HUES64 (cell line): ENCODE data around the gene CRABP1.

Experiments
- H3K27ac ChIP-seq: 2 replicates; pipeline ENCODE4 v1.7.0; 2013; ENCODE audit warnings: low read depth, low read length, inconsistent platforms
- H3K27me3 ChIP-seq: 2 replicates; pipeline ENCODE4 v1.6.1; 2013; ENCODE audit warnings: mild to moderate bottlenecking, low read length; ENCODE audit not compliant: insufficient read depth
- H3K36me3 ChIP-seq: 2 replicates; pipeline ENCODE4 v1.6.1; 2013; ENCODE audit warnings: mild to moderate bottlenecking, low read length; ENCODE audit not compliant: insufficient read depth
- H3K4me1 ChIP-seq: 2 replicates; pipeline ENCODE4 v1.6.1; 2013; ENCODE audit warnings: mild to moderate bottlenecking, low read length, moderate library complexity; ENCODE audit not compliant: insufficient read depth
- H3K4me3 ChIP-seq: 2 replicates; pipeline ENCODE4 v1.5.1; 2013; ENCODE audit warnings: mild to moderate bottlenecking, low read length, moderate library complexity
- H3K9ac ChIP-seq: 2 replicates; pipeline ENCODE4 v1.6.1; 2013; ENCODE audit warnings: mild to moderate bottlenecking, low read depth, low read length
- H3K9me3 ChIP-seq: 2 replicates; pipeline ENCODE4 v1.6.1; 2013; ENCODE audit warnings: low read depth, low read length; ENCODE audit not compliant: insufficient read depth
- WGBS: fragments of 150-250, 120-280 bp; methylation state at CpG from one replicate; pipeline ENCODE4 v1.1.7; 2013; ENCODE audit warnings: missing lambda C conversion rate; 5-methylcytosine and 5-hydroxymethylcytosine counted together

CRABP1 gene

GRCh38 chr15:78335985-78336384 is 4.2 kb upstream of the CRABP1 start:
- Histone ChIP-seq H3K27me3 (peaks cover 28% of the 10 kb centered on the region), H3K27ac (no peak overlapping the region), H3K9me3 (no peaks in the 10 kb centered on the region), H3K4me3 (no peak overlapping the region), H3K4me1 (peaks cover 13% of the 10 kb centered on the region; the same call in 1 of the 2 replicates), H3K9ac (no peak overlapping the region), H3K36me3 (no peaks in the 10 kb centered on the region)
- 94% methylated on average over 4 of the region's 4 CpGs for WGBS

DNA sequence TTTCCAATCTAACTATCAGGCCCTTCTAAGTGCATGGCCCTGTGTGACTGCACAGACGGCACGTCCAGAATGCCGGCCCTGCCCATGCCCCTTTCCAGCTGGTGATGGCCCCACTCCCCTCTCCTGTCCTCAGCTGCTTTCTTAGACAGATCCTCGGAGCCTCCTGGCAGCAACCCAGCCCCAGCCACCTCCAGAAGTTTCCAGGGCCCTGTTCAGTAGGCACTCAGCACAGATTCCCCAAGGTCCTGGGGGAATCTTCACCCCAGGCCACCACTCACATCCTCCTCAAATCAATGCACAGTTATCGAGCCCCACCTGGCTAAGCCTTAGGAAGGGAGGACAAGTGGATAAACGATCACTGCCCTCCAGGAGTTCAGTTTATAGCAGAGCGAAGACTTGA is 1.4 kb upstream of the CRABP1 start:
- no peaks in the 10 kb centered on the region for H3K9me3 ChIP-seq
- H3K4me1 ChIP-seq: peaks cover 15% of the 10 kb centered on the region; the same call in 1 of the 2 replicates
- H3K36me3 ChIP-seq: peaks cover 10% of the 10 kb centered on the region
- H3K9ac ChIP-seq: no peak overlapping the region
- no peak overlapping the region for H3K27ac ChIP-seq
- H3K4me3 ChIP-seq: no peak overlapping the region
- peaks cover 41% of the 10 kb centered on the region for H3K27me3 ChIP-seq
- 90% methylated on average over 7 of the region's 7 CpGs for WGBS

- 61% methylated on average over 17 of the region's 17 CpGs for WGBS
These were observed 594 bp upstream of the CRABP1 start for GRCh38 chr15:78339559-78339958.

GRCh38 chr15:78341057-78341987 is 1.2 kb downstream of the CRABP1 start:
- Histone ChIP-seq H3K36me3 (peaks cover 31% of the 10 kb centered on the region), H3K9ac (peak overlapping the region; percentile 57), H3K27me3 (peaks cover 41% of the 10 kb centered on the region), H3K9me3 (no peaks in the 10 kb centered on the region), H3K4me1 (peaks cover 15% of the 10 kb centered on the region; the same call in 1 of the 2 replicates), H3K27ac (no peak overlapping the region), H3K4me3 (peak overlapping the region; percentile 69)
- WGBS: 3% methylated on average over 53 of the region's 53 CpGs

More at GRCh38 chr15:78339559-78339958, 594 bp upstream of the CRABP1 start:
- peak overlapping the region; percentile 69 for H3K4me3 ChIP-seq
- peaks cover 41% of the 10 kb centered on the region for H3K27me3 ChIP-seq
- H3K9ac ChIP-seq: 0 out of 2 replicates have a peak overlapping the region, but pooled peaks have one; percentile 13
- no peaks in the 10 kb centered on the region for H3K9me3 ChIP-seq
- H3K27ac ChIP-seq: no peak overlapping the region
- peaks cover 15% of the 10 kb centered on the region; the same call in 1 of the 2 replicates for H3K4me1 ChIP-seq
- H3K36me3 ChIP-seq: peaks cover 16% of the 10 kb centered on the region

GRCh38 chr15:78342021-78342420 is 1.9 kb downstream of the CRABP1 start:
- WGBS: 52% methylated on average over 4 of the region's 5 CpGs

GRCh38 chr15:78343276-78344060 is 3.3 kb downstream of the CRABP1 start:
- H3K9ac ChIP-seq: no peak overlapping the region
- peaks cover 49% of the 10 kb centered on the region for H3K36me3 ChIP-seq
- peaks cover 20% of the 10 kb centered on the region; the same call in 1 of the 2 replicates for H3K4me1 ChIP-seq
- H3K4me3 ChIP-seq: no peak overlapping the region
- no peak overlapping the region for H3K27ac ChIP-seq
- no peaks in the 10 kb centered on the region for H3K9me3 ChIP-seq
- WGBS: 90% methylated on average over 12 of the region's 12 CpGs
- peaks cover 37% of the 10 kb centered on the region for H3K27me3 ChIP-seq

More at GRCh38 chr15:78342021-78342420, 1.9 kb downstream of the CRABP1 start:
- Histone ChIP-seq H3K27me3 (peaks cover 41% of the 10 kb centered on the region), H3K9me3 (no peaks in the 10 kb centered on the region), H3K36me3 (peaks cover 36% of the 10 kb centered on the region), H3K27ac (no peak overlapping the region), H3K4me1 (peaks cover 15% of the 10 kb centered on the region; the same call in 1 of the 2 replicates), H3K4me3 (peak overlapping the region; percentile 69), H3K9ac (peak overlapping the region; percentile 41; the same call in 1 of the 2 replicates)

GRCh38 chr15:78345396-78346125 is 5.4 kb downstream of the CRABP1 start:
- Histone ChIP-seq H3K9ac (no peak overlapping the region), H3K4me3 (no peak overlapping the region), H3K4me1 (peaks cover 16% of the 10 kb centered on the region; the same call in 1 of the 2 replicates), H3K36me3 (peaks cover 53% of the 10 kb centered on the region), H3K9me3 (no peaks in the 10 kb centered on the region), H3K27me3 (peaks cover 18% of the 10 kb centered on the region), H3K27ac (no peak overlapping the region)
- 94% methylated on average over 8 of the region's 9 CpGs for WGBS

- Histone ChIP-seq H3K4me3 (no peak overlapping the region), H3K4me1 (0 out of 2 replicates have a peak, but pooled peaks cover 5% of the 10 kb centered on the region), H3K27me3 (no peaks in the 10 kb centered on the region), H3K36me3 (peaks cover 50% of the 10 kb centered on the region), H3K9me3 (no peaks in the 10 kb centered on the region), H3K27ac (no peak overlapping the region), H3K9ac (no peak overlapping the region)
- WGBS: 86% methylated on average over 17 of the region's 17 CpGs
These were observed 7.7 kb downstream of the CRABP1 start for GRCh38 chr15:78347586-78348543.

DNA sequence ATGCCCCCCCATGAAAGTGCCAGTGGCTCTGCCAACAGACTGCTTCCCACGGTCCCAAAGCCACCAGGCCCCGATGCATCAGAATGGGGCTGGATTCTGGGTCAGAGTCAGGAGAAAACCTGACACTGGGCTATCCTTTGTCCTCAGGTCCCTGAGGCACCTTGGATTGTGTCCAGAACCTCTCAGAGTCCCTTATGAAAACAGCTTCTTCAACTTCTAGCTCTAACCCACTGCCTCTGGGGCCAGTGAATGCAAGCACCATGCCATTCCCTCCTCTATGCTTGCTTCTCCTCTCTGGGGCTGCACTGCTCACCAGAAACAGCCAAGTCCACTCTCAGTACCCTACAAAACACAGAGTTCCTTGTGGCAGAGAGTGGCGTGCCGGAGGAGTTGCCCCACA is 9.9 kb downstream of the CRABP1 start:
- Histone ChIP-seq H3K4me3 (no peak overlapping the region), H3K4me1 (0 out of 2 replicates have a peak, but pooled peaks cover 5% of the 10 kb centered on the region), H3K27me3 (no peaks in the 10 kb centered on the region), H3K36me3 (peaks cover 34% of the 10 kb centered on the region), H3K9ac (no peak overlapping the region), H3K9me3 (no peaks in the 10 kb centered on the region), H3K27ac (no peak overlapping the region)
- 82% methylated on average over 4 of the region's 4 CpGs for WGBS

DNA sequence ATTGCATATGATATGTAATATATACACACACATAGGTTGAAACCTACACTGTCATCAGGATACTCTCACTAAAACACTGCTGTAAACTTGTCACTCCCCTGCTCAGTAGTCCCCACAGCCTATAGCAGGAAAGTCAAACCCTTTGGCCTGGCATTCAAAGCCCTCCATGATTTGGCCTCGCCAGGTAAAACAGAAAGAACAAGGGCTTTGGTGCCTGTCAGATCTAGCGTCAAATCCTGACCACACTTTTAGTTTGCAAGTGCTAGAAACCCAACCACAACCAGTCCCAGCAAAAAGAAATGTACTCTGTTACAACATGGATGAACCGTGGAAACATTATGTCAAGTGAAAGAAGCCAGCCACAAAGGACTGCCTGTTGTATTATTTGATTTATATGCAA is 11.4 kb downstream of the CRABP1 start:
- no peaks in the 10 kb centered on the region for H3K9me3 ChIP-seq
- H3K4me3 ChIP-seq: no peak overlapping the region
- no peak overlapping the region for H3K27ac ChIP-seq
- H3K4me1 ChIP-seq: 0 out of 2 replicates have a peak, but pooled peaks cover 5% of the 10 kb centered on the region
- WGBS: 93% methylated on average over 3 of the region's 3 CpGs
- peaks cover 22% of the 10 kb centered on the region for H3K36me3 ChIP-seq
- no peak overlapping the region for H3K9ac ChIP-seq
- H3K27me3 ChIP-seq: no peaks in the 10 kb centered on the region
